Spinal cord (tissue), 10 donors: Measurements from ENCODE around the gene TBC1D2B. TPM values are rescaled to one million over a fixed set of nuclear protein-coding genes. Genes with fewer than 3 reads are reported as not detected.
"Not testable (repeated sequence)": the region's sequence is repeated elsewhere in the genome, so short reads cannot be mapped to it uniquely, and the experiment has no call there.

Experiments used
- DNase-seq, 6 donors: peaks; one replicate each; pipeline versions ENCODE4 v3.0.0 to v3.0.0-alpha.2; 2013 to 2015; ENCODE audit warnings: low spot score in 6 of 6, low read depth in 4 of 6
- H3K27ac ChIP-seq: one replicate; pipeline ENCODE4 v1.5.1; 2013; ENCODE audit warnings: low read depth, low read length, control low read depth
- H3K27me3 ChIP-seq: one replicate; pipeline ENCODE4 v1.6.1; 2013; ENCODE audit warnings: low read length; ENCODE audit not compliant: control insufficient read depth, insufficient read depth
- H3K36me3 ChIP-seq: one replicate; pipeline ENCODE4 v1.6.1; 2013; ENCODE audit warnings: low read length; ENCODE audit not compliant: control insufficient read depth, insufficient read depth
- H3K4me1 ChIP-seq: one replicate; pipeline ENCODE4 v1.6.1; 2013; ENCODE audit warnings: low read length; ENCODE audit not compliant: control insufficient read depth, insufficient read depth
- H3K4me3 ChIP-seq: one replicate; pipeline ENCODE4 v1.5.1; 2013; ENCODE audit warnings: low read depth, low read length, control low read depth
- H3K9me3 ChIP-seq: one replicate; pipeline ENCODE4 v1.6.1; 2013; ENCODE audit warnings: low read length; ENCODE audit not compliant: control insufficient read depth, insufficient read depth
- WGBS: methylation state at CpG from one replicate; pipeline ENCODE4 v1.1.5; 2013; ENCODE audit warnings: missing lambda C conversion rate; ENCODE audit not compliant: insufficient coverage; 5-methylcytosine and 5-hydroxymethylcytosine counted together
- polyA plus RNA-seq, 2 donors: library from polyadenylated mRNA; unstranded; fragments of 120-200 nt; gene quantifications; one replicate each; pipeline ENCODE4 v1.2.1, GENCODE V29; 2013; ENCODE audit not compliant: insufficient read length in 2 of 2
- total RNA-seq, 2 donors: library from RNA; depleted of rRNA in 1 of 2; stranded (reverse); fragments of 120-200 nt in 1 of 2; fragments of >200 nt in 1 of 2; gene quantifications; one replicate each; pipeline versions ENCODE4 v1.2.3 to v1.2.4, GENCODE V29; 2013 to 2014
- donor health status: healthy.

TBC1D2B gene
- total and polyA plus RNA-seq, 4 donors, result 21.0 to 41.7 (median 27.6) TPM

DNA sequence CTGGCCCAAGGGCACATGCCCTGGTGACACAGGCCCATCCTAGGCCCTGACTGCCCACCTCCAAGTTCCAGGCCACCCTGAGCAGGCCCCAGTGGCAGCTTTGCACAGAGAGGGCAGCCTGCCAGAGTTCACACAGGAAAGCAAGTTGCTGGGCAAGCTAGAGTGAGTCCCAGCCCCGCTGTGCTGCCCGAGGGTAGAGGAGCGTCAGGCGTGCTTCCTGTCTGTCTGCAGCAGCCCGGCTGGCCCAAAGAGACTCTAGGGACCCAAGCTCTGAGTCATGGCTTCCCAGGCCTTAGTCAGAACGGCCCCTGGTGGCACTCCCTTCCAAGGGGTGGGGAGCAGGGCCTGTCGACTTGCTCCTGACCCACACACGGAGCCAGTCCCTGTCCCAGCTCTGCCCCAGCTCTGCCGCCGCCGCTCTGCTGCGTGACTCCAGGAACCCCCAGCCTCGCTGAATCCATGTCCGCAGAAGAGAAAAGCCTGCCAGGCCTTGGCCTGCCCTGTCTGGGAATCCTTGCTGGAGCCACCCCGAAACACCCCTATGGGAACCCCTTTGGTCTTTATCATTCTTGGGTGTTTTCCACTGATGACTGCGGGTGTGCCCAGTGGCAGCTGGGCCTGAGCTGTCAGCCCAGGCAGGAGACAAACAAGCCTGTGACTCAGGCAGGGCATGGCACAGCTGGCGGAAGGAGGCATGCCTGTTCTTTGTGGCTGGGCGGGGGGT lies 83.4 kb downstream of the TBC1D2B start:
- DNase-seq, result peak in 1 of 6 donors; percentile 11
- H3K27ac ChIP-seq, H3K9me3 ChIP-seq, H3K4me3 ChIP-seq, H3K27me3 ChIP-seq: not testable (repeated sequence)
- H3K36me3 ChIP-seq, result peaks cover 61% of the 10 kb centered on the region
- 64% methylated on average over 16 of the region's 18 CpGs for WGBS
- peaks cover 32% of the 10 kb centered on the region for H3K4me1 ChIP-seq

DNA sequence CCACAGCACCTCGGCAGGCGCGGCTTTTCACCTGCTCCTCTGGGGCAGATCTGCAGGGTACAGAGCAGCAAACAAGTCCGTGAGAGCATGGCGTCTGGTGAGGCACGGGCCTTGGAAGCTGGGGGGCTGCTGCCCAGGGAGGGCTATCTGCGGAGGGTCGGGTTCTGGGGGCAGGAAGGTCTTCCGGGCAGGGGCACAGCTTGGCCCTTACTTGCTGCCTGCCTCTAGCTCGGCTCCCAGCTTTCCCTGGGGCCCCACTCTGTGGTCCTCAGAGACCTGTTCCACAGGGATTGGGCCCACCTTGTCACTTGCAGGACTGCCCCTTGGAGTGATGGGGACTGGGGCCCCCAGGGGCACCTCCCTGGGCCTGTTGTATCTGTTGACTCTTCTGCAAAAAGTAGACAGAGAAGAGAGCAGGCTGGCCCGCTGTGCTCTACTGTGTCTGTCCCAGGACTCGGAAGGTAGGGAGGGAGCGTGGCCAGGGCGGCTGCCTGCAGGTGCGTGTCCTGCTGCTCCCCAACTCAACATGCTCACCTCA lies 84.1 kb downstream of the TBC1D2B start:
- DNase-seq, result no peak
- Histone ChIP-seq H3K4me1 (peaks cover 35% of the 10 kb centered on the region), H3K4me3 (no peak overlapping the region), H3K9me3 (no peaks in the 10 kb centered on the region), H3K27me3 (no peaks in the 10 kb centered on the region), H3K36me3 (peaks cover 61% of the 10 kb centered on the region), H3K27ac (no peak overlapping the region)
- 89% methylated on average over 11 of the region's 15 CpGs for WGBS

DNA sequence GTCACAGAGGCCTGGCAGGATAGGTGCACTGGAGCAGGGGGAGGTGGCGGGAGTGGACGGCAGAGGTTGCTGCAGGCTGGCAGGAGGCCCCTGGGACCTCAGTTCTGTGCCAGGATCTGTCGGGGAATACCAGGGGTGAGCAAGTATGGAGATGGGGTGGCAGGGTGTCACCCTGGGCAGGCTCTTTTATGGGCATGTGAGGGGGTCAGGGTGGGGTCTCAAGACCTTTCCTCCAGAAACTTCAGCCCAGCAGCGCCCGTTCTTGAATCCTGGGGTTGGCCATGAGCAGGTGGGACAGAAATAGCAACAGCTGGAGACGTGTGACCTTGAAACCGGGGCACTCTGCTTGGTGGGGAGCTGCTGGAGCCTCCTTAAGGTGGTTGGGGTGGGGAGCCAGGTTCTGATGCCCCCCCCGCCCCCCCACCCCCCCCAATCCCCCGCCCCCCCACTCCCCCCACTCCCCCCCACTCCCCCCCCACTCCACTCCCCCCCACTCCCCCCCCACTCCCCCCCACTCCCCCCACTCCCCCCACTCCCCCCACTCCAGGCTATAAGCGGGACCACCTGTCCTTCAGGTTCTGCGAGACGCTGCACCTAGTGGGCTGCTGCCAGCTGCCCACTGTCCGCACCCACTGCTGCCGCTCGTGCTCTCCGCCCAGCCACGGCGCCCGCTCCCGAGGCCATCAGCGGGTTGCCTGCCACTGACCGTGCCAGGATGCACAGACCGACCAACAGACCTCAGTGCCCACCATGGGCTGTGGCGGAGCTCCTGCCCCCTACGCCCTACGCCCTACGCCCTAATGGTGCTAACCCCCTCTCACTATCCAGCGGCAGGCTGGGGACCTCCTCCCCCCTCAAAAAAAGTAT lies 84.9 kb downstream of the TBC1D2B start:
- Histone ChIP-seq H3K9me3 (no peaks in the 10 kb centered on the region), H3K36me3 (peaks cover 56% of the 10 kb centered on the region), H3K4me3 (no peak overlapping the region), H3K27me3 (no peaks in the 10 kb centered on the region), H3K27ac (peak overlapping the region; percentile 33), H3K4me1 (peaks cover 43% of the 10 kb centered on the region)
- WGBS, result 88% methylated on average over 17 of the region's 28 CpGs
- no peak for DNase-seq

- DNase-seq, result peak in 2 of 6 donors; percentile 13 to 68
- H3K4me3 ChIP-seq, H3K9me3 ChIP-seq, H3K27me3 ChIP-seq: not testable (repeated sequence)
- Histone ChIP-seq H3K36me3 (peaks cover 49% of the 10 kb centered on the region), H3K4me1 (peaks cover 52% of the 10 kb centered on the region), H3K27ac (peak overlapping the region; percentile 33)
- 71% methylated on average over 4 of the region's 9 CpGs for WGBS
Measured at GRCh38 chr15:77991658-77992201, 85.8 kb downstream of the TBC1D2B start.

GRCh38 chr15:77991029-77991406 lies 86.5 kb downstream of the TBC1D2B start:
- peaks cover 46% of the 10 kb centered on the region for H3K36me3 ChIP-seq
- H3K9me3 ChIP-seq, result no peaks in the 10 kb centered on the region
- H3K27me3 ChIP-seq, result no peaks in the 10 kb centered on the region
- peaks cover 56% of the 10 kb centered on the region for H3K4me1 ChIP-seq
- no peak for DNase-seq
- H3K27ac ChIP-seq, result no peak overlapping the region
- 90% methylated on average over 10 of the region's 12 CpGs for WGBS
- no peak overlapping the region for H3K4me3 ChIP-seq

DNA sequence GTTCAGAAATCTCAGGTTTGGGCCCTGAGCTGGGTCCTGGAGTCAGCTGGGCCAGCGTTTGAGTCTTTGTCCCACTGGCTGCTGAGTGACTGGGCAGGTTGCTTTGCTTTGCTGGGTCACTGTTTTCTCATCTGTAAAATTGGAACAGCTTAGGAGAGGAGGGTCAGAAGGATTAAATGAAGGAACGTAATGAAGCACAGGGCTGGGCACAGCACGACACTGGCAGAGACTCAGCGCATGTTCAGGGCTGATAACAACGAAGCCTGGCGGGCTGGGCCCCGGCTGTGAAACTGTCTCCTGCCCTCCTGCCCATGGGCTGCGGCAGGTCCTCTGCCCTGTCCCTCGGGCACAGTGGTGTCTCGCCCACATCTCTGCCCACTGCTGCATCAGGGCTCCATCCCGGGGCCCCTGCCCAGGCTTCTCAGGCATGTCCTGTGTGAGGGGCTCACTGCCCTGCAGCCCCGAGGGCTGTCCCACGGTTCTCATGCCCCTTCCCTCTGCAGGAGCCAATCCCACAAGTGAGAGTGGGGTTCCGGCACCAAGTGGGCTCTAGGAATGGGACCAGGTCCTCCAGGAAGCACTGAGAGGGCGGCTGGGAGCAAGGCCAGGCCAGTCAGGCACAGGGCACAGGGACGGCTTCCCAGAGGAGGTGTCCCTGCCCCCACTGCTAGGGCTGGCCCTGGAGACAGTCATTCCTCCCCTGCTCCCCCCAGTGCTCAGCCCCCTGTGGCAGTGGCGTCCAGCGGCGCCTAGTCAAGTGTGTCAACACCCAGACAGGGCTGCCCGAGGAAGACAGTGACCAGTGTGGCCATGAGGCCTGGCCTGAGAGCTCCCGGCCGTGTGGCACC lies 88.0 kb downstream of the TBC1D2B start:
- 75% methylated on average over 20 of the region's 22 CpGs for WGBS
- Histone ChIP-seq H3K36me3 (peaks cover 46% of the 10 kb centered on the region), H3K27me3 (no peaks in the 10 kb centered on the region), H3K4me3 (no peak overlapping the region), H3K9me3 (no peaks in the 10 kb centered on the region), H3K4me1 (peaks cover 59% of the 10 kb centered on the region), H3K27ac (no peak overlapping the region)
- DNase-seq, result no peak

DNA sequence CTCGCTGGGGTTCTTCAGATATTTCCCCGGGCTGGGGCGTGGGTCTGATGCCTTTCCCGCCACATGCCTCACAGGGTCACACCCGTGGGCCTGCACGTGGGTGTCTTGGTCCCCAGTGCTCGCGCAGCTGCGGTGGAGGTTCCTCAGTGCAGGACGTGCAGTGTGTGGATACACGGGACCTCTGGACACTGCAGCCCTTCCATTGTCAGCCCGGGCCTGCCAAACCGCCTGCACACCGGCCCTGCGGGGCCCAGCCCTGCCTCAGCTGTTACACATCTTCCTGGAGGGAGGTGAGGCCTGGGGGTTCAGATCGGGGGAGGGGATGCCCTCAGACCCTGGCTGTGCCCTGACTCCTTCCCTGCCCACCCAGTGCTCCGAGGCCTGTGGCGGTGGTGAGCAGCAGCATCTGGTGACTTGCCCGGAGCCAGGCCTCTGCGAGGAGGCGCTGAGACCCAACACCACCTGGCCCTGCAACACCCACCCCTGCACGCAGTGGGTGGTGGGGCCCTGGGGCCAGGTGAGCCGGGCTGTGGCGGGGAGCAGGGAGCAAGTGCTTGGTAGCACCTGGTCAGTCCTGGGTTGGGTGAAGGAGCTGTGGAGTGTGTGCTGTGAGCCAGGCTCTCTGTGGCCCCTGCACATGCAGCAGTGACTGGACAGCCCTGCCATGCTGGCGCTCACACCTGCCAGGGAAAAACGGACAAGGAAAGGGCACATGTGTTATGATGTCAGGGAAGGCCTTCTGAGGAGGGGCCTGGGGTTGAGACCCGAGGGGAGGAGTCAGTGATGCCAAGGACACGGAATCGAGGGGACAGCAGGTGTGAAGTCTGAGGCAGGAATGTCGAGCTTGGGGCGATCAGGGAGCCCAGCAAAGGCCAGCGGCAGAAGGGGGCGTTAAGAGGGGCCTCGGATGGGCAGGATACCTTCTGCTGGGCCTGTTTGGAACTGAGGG lies 88.9 kb downstream of the TBC1D2B start:
- peaks cover 38% of the 10 kb centered on the region for H3K36me3 ChIP-seq

GRCh38 chr15:77987765-77988136 lies 89.8 kb downstream of the TBC1D2B start:
- peaks cover 56% of the 10 kb centered on the region for H3K4me1 ChIP-seq
- DNase-seq, H3K4me3 ChIP-seq: not testable (repeated sequence)

More for the DNA sequence above, 88.9 kb downstream of the TBC1D2B start:
- Histone ChIP-seq H3K4me3 (no peak overlapping the region), H3K4me1 (peaks cover 57% of the 10 kb centered on the region), H3K27me3 (no peaks in the 10 kb centered on the region), H3K27ac (no peak overlapping the region), H3K9me3 (no peaks in the 10 kb centered on the region)
- DNase-seq, result no peak
- WGBS, result 78% methylated on average over 28 of the region's 34 CpGs

More at GRCh38 chr15:77987765-77988136, 89.8 kb downstream of the TBC1D2B start:
- peaks cover 29% of the 10 kb centered on the region for H3K36me3 ChIP-seq
- H3K27me3 ChIP-seq, H3K27ac ChIP-seq, H3K9me3 ChIP-seq: not testable (repeated sequence)
- WGBS, result 78% methylated on average over 7 of the region's 15 CpGs
